IMR-90 (cell line): ENCODE results near the gene PLPPR3. TPM values are rescaled to one million over a fixed set of nuclear protein-coding genes. Genes with fewer than 3 reads are reported as not detected.

Experiments used
- ATAC-seq: fragments of 200-7000 bp; cut with Tn5 transposase; 2 replicates; pipeline ENCODE4 v1.9.1; 2020; ENCODE audit warnings: low read depth, mild to moderate bottlenecking, moderate library complexity
- BruUV-seq: library from RNA; stranded (reverse); fragments of 400-500 nt; replicated peaks from 2 replicates; lab custom pipeline; 2021; lab: Mats Ljungman, UMichigan
- CTCF ChIA-PET: fragments of 300-600 bp; formaldehyde crosslinking; extraction: SDS; loops from one replicate; lab custom pipeline; 2021; ENCODE audit warnings: antibody characterized with exemption; lab: Yijun Ruan, JAX
- POLR2A ChIA-PET: fragments of 300-600 bp; sonication (Branson Sonifier 250); formaldehyde crosslinking; loops from one replicate; lab custom pipeline; 2022; ENCODE audit warnings: antibody characterized with exemption; ENCODE audit not compliant: unreplicated experiment; lab: Charles Lee
- DNase-seq: peaks from one replicate; pipeline ENCODE4 v3.0.0; 2013
- H2AFZ ChIP-seq: replicated peaks from 2 replicates; pipeline ENCODE3; 2013; ENCODE audit warnings: low read length, mild to moderate bottlenecking; ENCODE audit not compliant: poor library complexity
- H2AK5ac ChIP-seq: 2 replicates; pipeline ENCODE4 v1.6.1; 2013; ENCODE audit warnings: low read depth, low read length, inconsistent platforms
- H2AK9ac ChIP-seq: replicated peaks from 2 replicates; pipeline ENCODE3; 2013; ENCODE audit warnings: mild to moderate bottlenecking, low read depth, low read length, moderate library complexity; ENCODE audit not compliant: poor library complexity
- H2BK120ac ChIP-seq: 2 replicates; pipeline ENCODE4 v1.6.1; 2013; ENCODE audit warnings: low read depth, low read length, inconsistent platforms
- H2BK15ac ChIP-seq: 3 replicates; pipeline ENCODE4 v1.6.1; 2013; ENCODE audit warnings: low read depth, low read length, inconsistent platforms
- H2BK20ac ChIP-seq: 2 replicates; pipeline ENCODE4 v1.6.1; 2013; ENCODE audit warnings: low read depth, mild to moderate bottlenecking, inconsistent platforms, low read length, moderate library complexity
- H2BK5ac ChIP-seq: 2 replicates; pipeline ENCODE4 v1.6.1; 2013; ENCODE audit warnings: mild to moderate bottlenecking, low read depth, low read length, inconsistent platforms; ENCODE audit not compliant: poor library complexity, severe bottlenecking
- H3K14ac ChIP-seq: replicated peaks from 2 replicates; pipeline ENCODE4 v1.6.1; 2013; ENCODE audit warnings: low read depth, low read length, inconsistent platforms
- H3K18ac ChIP-seq: 2 replicates; pipeline ENCODE4 v1.6.1; 2013; ENCODE audit warnings: low read depth, low read length, control low read depth
- H3K23ac ChIP-seq: 2 replicates; pipeline ENCODE4 v1.6.1; 2013; ENCODE audit warnings: low read depth, low read length, inconsistent platforms
- H3K27ac ChIP-seq: 2 replicates; pipeline ENCODE4 v1.5.1; 2013; ENCODE audit warnings: mild to moderate bottlenecking, control low read depth, low read length; ENCODE audit not compliant: insufficient read depth
- H3K27me3 ChIP-seq: 2 replicates; pipeline ENCODE4 v1.6.1; 2013; ENCODE audit warnings: low read length; ENCODE audit not compliant: control insufficient read depth, insufficient read depth
- H3K36me3 ChIP-seq: 2 replicates; pipeline ENCODE4 v1.6.1; 2013; ENCODE audit warnings: low read length, mixed read lengths; ENCODE audit not compliant: control insufficient read depth, insufficient read depth
- H3K4ac ChIP-seq: 2 replicates; pipeline ENCODE4 v1.6.1; 2013; ENCODE audit warnings: low read depth, low read length, inconsistent platforms
- H3K4me1 ChIP-seq: 2 replicates; pipeline ENCODE4 v1.6.1; 2013; ENCODE audit warnings: low read length, mixed read lengths; ENCODE audit not compliant: control insufficient read depth, insufficient read depth
- H3K4me2 ChIP-seq: 2 replicates; pipeline ENCODE4 v1.6.1; 2013; ENCODE audit warnings: low read depth, mild to moderate bottlenecking, control low read depth, low read length, moderate library complexity
- H3K4me3 ChIP-seq: 2 replicates; pipeline ENCODE4 v1.5.1; 2013; ENCODE audit warnings: low read depth, mild to moderate bottlenecking, control low read depth, low read length, moderate library complexity; ENCODE audit not compliant: insufficient read depth
- H3K56ac ChIP-seq: 2 replicates; pipeline ENCODE4 v1.6.1; 2013; ENCODE audit warnings: low read length, inconsistent platforms; ENCODE audit not compliant: insufficient read depth; ENCODE audit errors: extremely low read depth
- H3K79me1 ChIP-seq, 2 experiments: 2 replicates each; pipeline ENCODE4 v1.6.1; 2013; ENCODE audit warnings: low read length in 2 of 2, inconsistent platforms in 1 of 2, low read depth in 1 of 2
- H3K9ac ChIP-seq: 2 replicates; pipeline ENCODE4 v1.6.1; 2013; ENCODE audit warnings: low read depth, low read length, control low read depth
- H3K9me1 ChIP-seq: 2 replicates; pipeline ENCODE4 v1.6.1; 2013; ENCODE audit warnings: low read length, inconsistent platforms; ENCODE audit not compliant: insufficient read depth
- H3K9me3 ChIP-seq: 2 replicates; pipeline ENCODE4 v1.6.1; 2013; ENCODE audit warnings: low read length; ENCODE audit not compliant: control insufficient read depth, insufficient read depth
- H4K20me1 ChIP-seq: 2 replicates; pipeline ENCODE4 v1.6.1; 2013; ENCODE audit warnings: low read length, inconsistent platforms; ENCODE audit not compliant: insufficient read depth
- H4K5ac ChIP-seq: 2 replicates; pipeline ENCODE4 v1.6.1; 2013; ENCODE audit warnings: mild to moderate bottlenecking, low read depth, low read length, control low read depth
- H4K8ac ChIP-seq, 2 experiments: 2 replicates each; pipeline ENCODE4 v1.6.1; 2013; ENCODE audit warnings: low read depth in 2 of 2, low read length in 2 of 2, control low read depth in 1 of 2, inconsistent platforms in 1 of 2
- H4K91ac ChIP-seq: 2 replicates; pipeline ENCODE4 v1.6.1; 2013; ENCODE audit warnings: low read depth, low read length, inconsistent platforms; ENCODE audit not compliant: insufficient read depth
- FOS ChIP-seq: fragments of 150-350 bp; IDR thresholded peaks from 2 replicates; pipeline ENCODE4 v1.6.1; 2016; ENCODE audit warnings: low read depth, low read length
- MXI1 ChIP-seq: IDR thresholded peaks from 2 replicates; pipeline ENCODE4 v1.6.1; 2012; ENCODE audit warnings: low read depth, mild to moderate bottlenecking, low read length, moderate library complexity, borderline replicate concordance
- RFX5 ChIP-seq: IDR thresholded peaks from 2 replicates; pipeline ENCODE4 v1.8.0; 2012; ENCODE audit warnings: low read depth, mild to moderate bottlenecking, low read length, moderate library complexity
- WGBS, 2 experiments: methylation state at CpG; one replicate each; pipeline versions ENCODE4 v1.1.5 to v1.1.7; 2013; ENCODE audit warnings: missing lambda C conversion rate in 2 of 2; ENCODE audit not compliant: insufficient read length in 1 of 2; ENCODE audit errors: extremely low coverage in 2 of 2; 5-methylcytosine and 5-hydroxymethylcytosine counted together
- dilution Hi-C: fragments of 300-500 bp; cut with HindIII; formaldehyde crosslinking; loops from one replicate; pipeline ENCODE4 v1.14.3; 2018; ENCODE audit warnings: low sequenced_read_pairs; ENCODE audit not compliant: unreplicated experiment
- in situ Hi-C: fragments of 300-500 bp; cut with MboI; formaldehyde crosslinking; loops from 3 replicates; pipeline ENCODE4 v1.14.3; 2019; ENCODE audit warnings: low sequenced_read_pairs, inconsistent platforms, mixed read lengths
- intact Hi-C: fragments of 100-400 bp; cut with micrococcal nuclease; formaldehyde crosslinking; loops from 2 replicates; pipeline ENCODE4 v1.10.0; 2022
- polyA plus RNA-seq, 3 experiments: library from polyadenylated mRNA; depleted of rRNA; stranded (reverse); fragments of >200 nt; gene quantifications; 2 replicates each; pipeline ENCODE4 v1.2.3, GENCODE V29; 2012; ENCODE audit warnings: low replicate concordance in 1 of 3
- total RNA-seq: library from RNA; depleted of rRNA; stranded (reverse); fragments of >200 nt; gene quantifications from 2 replicates; pipeline ENCODE4 v1.2.3, GENCODE V29; 2012

Gene PLPPR3
- total and polyA plus RNA-seq, 2 of the 4 experiments (the other 2 are of a cell fraction) = 0.36 to 1.2 TPM

DNA sequence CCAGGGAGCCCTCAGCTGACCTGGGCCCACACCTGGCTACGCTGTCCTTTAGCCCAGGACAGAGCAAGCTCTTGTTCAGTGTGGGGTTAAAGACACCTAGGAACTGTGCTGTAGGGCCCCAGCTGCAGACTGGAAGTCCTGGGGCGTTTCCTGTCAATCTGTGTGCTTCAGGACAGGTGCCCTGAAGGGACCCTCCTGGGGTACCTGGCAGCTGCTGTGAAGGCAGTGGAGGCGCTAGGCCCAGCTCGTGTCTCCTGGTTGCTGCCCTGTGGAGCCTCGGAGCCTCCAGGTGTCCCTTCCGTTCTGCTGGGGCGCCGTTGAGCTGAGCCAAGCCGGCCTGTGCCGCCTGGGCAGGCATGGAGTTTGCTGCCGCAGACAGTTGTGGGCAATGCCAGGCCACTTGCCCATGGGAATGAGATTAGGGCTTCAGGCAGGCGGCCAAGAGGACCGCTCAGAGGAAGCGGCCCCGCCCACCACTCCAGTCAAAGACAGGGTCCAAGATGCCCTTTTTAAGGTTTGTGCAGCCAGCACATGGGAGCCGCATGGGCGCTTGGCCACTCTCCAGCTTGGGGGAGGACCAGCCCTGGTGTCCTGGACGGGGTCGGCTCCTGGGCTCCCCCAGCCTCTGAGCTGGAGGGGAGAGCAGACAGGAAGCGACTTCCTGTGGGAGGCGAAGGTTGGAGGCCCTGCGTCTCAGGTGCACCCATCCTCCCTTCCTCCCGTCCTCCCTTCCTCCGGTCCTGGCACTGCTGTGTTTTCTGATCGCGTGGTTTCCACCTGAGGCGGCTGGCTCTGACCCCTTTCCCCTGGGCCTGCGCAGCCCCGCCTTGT lies 20.5 kb downstream of the PLPPR3 start:
- intact Hi-C loops = no loop called here

More for the DNA sequence above, 20.5 kb downstream of the PLPPR3 start:
- Histone ChIP-seq H3K4me2 (peak overlapping the region; percentile 28; the same call in 1 of the 2 replicates), H3K36me3 (peaks cover 57% of the 10 kb centered on the region), H3K27me3 (no peaks in the 10 kb centered on the region), H4K8ac (no peak overlapping the region), H3K27ac (no peak overlapping the region), H4K91ac (no peak overlapping the region), H3K4ac (no peak overlapping the region), H4K20me1 (peaks cover 84% of the 10 kb centered on the region), H2BK15ac (no peak overlapping the region), H3K4me3 (no peak overlapping the region), H2AK5ac (no peak overlapping the region), H4K5ac (no peak overlapping the region), H3K9me1 (peaks cover 11% of the 10 kb centered on the region; the same call in 1 of the 2 replicates), H2AK9ac (peak overlapping the region; percentile 57), H3K9me3 (no peaks in the 10 kb centered on the region), H3K23ac (0 out of 2 replicates have a peak overlapping the region, but pooled peaks have one; percentile 16), H2BK20ac (no peak overlapping the region), H3K4me1 (peaks cover 30% of the 10 kb centered on the region), H3K14ac (no peak overlapping the region), H3K9ac (no peak overlapping the region), H3K79me1 (peaks cover 0 to 19% of the 10 kb centered on the region in 2 experiments; a peak in 2 of 4 replicates), H2BK5ac (no peak overlapping the region), H3K56ac (no peak overlapping the region), H3K18ac (no peak overlapping the region), H2BK120ac (no peak overlapping the region), H2AFZ (peak overlapping the region; percentile 39)
- WGBS, 2 experiments = 43% methylated on average over 11 of the region's 29 CpGs; no CpG with 5 or more reads in 1 of the 2 experiments
- in situ Hi-C loops = no loop called here
- no peak for ATAC-seq
- no TSS peak for BruUV-seq
- ChIA-PET CTCF (interaction anchor here (0.7 to 1.1 kb wide), 3 partner anchors 30 to 59 kb away, joined by 3 to 4 read pairs (median 4); no protein-coding TSS in a partner anchor), POLR2A (interaction anchor here (0.8 kb wide), 1 partner anchor 18 kb away, joined by 3 read pairs; no protein-coding TSS in a partner anchor)
- TF ChIP-seq FOS (no peak), MXI1 (peak; percentile 89), RFX5 (no peak)
- no peak for DNase-seq
- dilution Hi-C loops = no loop called here
